Stimulated activated CD4-positive, alpha-beta T cell treated with anti-CD3 and anti-CD28 coated beads, Interleukin-2, amount 100 ng/mL, for 24 hours (primary cell): ENCODE data around the gene APELA.
"Not testable (repeated sequence)": the region's sequence is repeated elsewhere in the genome, so short reads cannot be mapped to it uniquely, and the experiment has no call there.

Experiments used
- DNase-seq, 2 donors: peaks; one replicate each; pipeline ENCODE4 v3.0.0-alpha.2; 2020

The APELA gene

GRCh38 chr4:164927101-164927500, 50.1 kb downstream of the APELA start:
- not testable (repeated sequence) for DNase-seq

- DNase-seq, result no peak
Observed at GRCh38 chr4:164930647-164931046, 53.7 kb downstream of the APELA start.

GRCh38 chr4:164931551-164932324, 54.8 kb downstream of the APELA start:
- no peak for DNase-seq

GRCh38 chr4:164933244-164933643, 56.3 kb downstream of the APELA start:
- no peak for DNase-seq

- DNase-seq, result no peak
Observed at GRCh38 chr4:164935363-164935762, 58.4 kb downstream of the APELA start.

- DNase-seq, result not testable (repeated sequence)
Observed at GRCh38 chr4:164935865-164936606, 59.1 kb downstream of the APELA start.

GRCh38 chr4:164937576-164938270, 60.7 kb downstream of the APELA start:
- no peak for DNase-seq

GRCh38 chr4:164943192-164943591, 66.2 kb downstream of the APELA start:
- DNase-seq, result no peak

GRCh38 chr4:164945146-164945545, 68.2 kb downstream of the APELA start:
- no peak for DNase-seq

GRCh38 chr4:164946810-164947209, 69.8 kb downstream of the APELA start:
- no peak for DNase-seq
